HG03095 (cell line): Measurements from ENCODE around the gene ITIH5.
"Not testable (repeated sequence)": the region's sequence is repeated elsewhere in the genome, so short reads cannot be mapped to it uniquely, and the experiment has no call there.

Source experiments
- ATAC-seq: cut with Tn5 transposase; IDR thresholded peaks from one replicate; pipeline ENCODE4 v1.9.1; 2021; ENCODE audit warnings: moderate library complexity; ENCODE audit not compliant: unreplicated experiment

ITIH5 gene

GRCh38 chr10:7689591-7689990 is 22.8 kb upstream of the ITIH5 start:
- no peak for ATAC-seq

DNA sequence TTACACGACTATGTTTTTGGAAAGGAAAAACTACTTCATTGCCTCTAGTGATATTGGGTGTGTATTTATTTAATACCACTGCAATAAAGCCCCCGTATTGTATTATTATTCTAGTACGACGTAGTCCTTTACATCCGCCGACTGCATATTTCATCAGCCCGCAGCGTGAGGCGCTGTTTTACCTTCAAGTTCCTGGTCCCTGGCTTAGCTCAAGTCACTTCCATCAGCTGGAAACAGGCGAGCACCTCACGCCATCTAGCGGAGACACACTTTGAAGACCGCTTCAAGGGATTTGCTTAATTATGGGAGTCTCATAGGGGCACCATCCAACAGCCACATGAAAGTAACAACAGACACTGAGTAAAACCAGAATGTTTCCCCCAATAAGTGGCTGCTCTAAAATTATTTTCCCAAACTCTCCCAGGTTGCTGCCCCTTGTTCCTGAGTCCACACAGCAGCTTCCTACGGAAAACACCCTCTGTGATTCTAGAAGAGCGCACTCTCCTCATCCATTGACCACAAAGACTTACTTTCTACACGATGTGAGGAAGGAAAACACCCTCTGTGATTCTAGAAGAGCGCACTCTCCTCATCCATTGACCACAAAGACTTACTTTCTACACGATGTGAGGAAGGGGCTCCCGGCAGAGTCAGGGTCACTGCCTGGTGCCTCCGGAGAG is 20.6 kb upstream of the ITIH5 start:
- ATAC-seq: peak; percentile 98

- ATAC-seq: no peak
Observed at GRCh38 chr10:7686351-7687171, 19.8 kb upstream of the ITIH5 start.

DNA sequence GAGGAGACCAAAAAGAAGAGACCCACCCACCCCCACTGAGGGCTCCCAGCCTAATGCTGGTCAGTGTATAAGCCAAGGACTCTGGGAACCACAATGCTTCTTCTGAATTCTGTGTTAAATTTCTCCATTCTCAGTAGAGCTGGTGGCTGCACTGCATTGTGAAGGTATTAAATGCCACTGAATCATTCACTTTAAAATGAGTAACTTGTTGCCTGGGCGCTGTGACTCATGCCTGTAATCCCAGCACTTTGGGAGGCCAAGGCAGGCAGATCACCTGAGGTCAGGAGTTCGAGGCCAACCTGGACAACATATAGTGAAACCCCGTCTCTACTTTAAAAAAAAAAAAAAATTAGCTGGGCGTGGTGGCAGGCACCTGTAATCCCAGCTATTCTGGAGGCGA is 13.3 kb upstream of the ITIH5 start:
- ATAC-seq: not testable (repeated sequence)

DNA sequence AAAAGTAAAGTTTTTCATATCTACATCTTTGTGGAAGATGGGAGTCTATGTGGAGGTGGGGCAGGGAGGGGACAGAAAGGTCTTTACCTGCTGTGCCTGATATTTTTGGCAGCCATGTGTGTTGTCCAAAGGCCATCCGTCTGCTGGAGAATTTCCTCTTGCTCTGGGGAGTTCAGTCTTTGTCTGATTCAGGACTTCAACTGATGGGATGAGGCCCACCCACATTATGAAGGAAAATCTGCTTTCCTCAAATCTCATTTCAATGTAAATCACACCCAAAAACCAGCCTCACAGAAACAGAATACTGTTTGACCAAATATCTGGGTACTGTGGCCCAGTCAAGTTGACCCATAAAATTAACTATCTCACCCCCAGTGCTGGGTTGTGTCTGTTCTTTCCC is 12.5 kb upstream of the ITIH5 start:
- ATAC-seq: no peak

DNA sequence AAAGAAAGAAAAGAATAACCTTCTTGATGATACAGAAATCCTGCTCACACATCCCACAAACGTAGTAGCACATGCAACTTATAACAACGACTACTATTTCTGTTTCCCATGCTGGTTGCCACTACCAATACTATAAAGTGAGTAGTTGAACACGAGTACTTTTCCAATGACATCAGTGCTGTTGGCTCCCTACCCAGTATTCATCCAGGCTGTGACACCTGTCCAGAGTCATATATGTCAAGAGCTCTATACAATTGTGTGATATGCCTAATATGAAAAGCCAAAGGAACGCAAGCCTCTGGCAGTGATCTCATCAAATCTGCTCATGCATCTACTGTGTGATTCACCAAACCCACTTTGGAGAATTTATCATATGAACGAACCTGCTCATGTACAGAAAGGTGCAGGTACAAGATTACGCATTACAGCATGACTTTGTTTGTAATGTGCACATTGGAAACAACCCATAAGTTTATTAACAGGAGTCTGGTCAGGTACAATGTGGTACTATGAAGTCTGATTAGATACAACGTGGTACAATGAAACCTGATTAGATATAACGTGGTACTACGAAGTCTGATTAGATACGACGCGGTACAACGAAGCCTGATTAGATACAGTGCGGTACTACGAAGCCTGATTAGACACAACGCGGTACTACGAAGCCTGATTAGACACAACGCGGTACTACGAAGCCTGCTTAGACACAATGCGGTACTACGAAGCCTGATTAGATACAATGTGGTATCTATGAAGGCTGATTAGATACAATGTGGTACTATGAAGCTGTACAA is 5.8 kb upstream of the ITIH5 start:
- no peak for ATAC-seq

DNA sequence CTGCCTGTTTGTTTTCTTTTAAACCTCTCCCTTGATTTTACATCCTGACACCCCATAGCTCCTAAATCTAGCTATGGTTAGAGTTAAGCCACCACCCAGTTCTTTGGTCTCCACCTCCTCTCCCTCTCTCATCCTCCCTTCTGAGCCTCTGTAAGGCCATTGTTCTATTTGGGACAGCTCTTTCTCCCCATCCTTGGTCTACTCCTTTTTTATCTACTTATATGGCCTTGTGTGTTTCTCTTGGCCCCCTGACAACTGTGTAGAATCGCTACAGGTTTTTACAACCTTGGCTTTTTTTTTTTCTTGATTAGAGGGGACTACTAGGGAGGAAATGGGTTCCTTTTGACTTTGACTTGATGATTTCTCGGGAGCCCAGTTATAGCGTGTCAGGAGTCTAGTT is 3.4 kb upstream of the ITIH5 start:
- ATAC-seq: no peak

DNA sequence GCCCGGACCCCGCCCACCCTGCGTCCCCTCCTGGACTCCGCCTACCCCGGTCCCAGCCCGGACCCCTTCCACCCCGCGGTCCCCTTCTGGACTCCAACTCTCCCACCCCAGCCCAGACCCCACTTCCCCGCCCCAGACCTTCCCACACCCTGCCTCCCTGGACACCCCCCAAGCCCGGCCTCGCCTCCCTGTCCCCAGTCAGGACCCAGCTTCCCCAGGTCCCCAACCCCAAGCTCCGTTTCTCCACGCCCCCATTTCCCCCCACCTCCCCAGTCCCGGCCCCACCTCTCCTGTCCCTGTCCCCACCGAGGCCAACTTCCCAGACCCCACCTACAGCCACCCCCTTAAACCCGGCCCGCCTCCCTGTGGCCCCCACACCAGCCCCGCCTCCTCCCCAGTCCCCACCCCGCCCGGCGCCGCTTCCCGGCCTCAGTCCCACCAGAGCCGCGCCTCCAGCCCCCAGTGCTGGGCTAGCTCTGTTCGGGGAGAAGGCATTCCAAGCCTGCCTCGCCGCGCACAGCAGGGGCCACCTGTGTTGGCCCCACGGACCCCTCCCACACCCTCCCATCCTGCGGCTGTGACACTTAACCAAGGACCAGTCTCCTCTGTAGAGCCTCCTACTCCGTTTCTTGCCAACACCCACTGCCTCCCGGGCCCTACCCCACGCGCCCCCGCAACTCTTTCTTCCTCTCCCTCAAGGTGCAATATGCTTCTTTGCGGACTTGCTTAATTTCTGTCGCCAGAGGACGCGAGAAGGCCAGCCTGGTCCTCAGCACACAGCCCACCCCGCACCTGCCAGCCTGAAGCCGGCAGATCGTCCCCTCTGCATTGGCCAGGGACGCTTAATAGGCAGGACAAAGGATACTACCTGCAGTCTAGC is 736 bp upstream of the ITIH5 start:
- ATAC-seq: no peak

GRCh38 chr10:7665767-7666166 is 999 bp downstream of the ITIH5 start:
- no peak for ATAC-seq

DNA sequence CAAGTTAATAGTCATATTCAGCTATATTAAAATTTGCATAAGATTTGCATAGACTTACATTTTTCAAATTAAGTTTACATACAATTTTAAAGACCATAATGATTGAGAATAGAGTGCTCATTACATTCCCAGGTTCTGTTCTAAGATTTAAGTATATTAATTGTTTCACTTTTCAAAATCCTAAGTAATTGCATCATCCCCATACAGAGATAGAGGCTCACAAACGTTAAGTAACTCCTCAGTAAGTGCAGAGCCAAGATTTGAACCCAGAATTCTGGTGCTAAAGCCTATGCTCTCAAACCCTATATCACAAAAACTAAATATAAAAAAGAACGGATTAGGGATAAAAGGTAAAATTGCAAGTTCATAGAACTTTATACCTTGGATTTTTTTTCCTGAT is 2.1 kb downstream of the ITIH5 start:
- no peak for ATAC-seq

- ATAC-seq: no peak
Observed at GRCh38 chr10:7662522-7662921, 4.2 kb downstream of the ITIH5 start.

DNA sequence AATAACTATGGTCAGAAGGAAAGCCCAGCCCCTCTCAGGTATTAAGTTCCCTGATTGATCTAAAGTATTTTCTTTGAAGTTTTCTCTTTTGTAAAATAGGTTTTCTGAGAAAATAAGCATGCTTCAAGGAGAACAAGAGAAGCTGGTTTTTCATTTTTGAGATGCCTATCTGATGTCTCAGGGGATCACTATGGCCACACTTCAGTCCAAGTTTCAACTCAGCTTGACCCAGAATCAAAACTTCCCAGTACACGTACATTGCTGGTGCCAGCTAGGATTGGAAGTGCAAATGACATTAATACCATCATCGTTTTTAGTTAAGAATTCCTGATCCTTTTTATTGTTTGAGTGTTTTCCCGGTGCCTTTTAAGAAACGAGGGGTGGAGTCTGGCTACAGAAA is 7.2 kb downstream of the ITIH5 start:
- no peak for ATAC-seq

DNA sequence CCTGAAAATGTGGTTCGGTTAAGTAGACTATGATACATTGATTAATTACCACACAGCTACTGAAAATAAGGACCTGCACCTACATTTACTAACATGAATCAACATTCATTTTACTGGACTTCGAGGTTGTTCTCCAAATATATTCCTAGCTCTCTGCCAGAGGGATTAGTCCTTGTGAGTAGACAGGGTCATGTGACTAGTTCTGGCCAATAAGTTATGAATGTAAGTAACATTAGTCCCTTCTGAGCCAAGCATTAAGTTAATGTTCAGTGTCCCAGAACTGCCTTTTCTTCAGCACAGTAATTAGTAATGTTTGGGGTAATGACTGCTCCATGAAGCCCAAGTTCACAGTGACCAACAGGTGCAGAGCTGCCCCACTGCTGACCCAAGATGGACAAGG is 9.2 kb downstream of the ITIH5 start:
- no peak for ATAC-seq

- not testable (repeated sequence) for ATAC-seq
Observed at GRCh38 chr10:7657079-7657478, 9.7 kb downstream of the ITIH5 start.

GRCh38 chr10:7651853-7652470 is 14.8 kb downstream of the ITIH5 start:
- no peak for ATAC-seq

DNA sequence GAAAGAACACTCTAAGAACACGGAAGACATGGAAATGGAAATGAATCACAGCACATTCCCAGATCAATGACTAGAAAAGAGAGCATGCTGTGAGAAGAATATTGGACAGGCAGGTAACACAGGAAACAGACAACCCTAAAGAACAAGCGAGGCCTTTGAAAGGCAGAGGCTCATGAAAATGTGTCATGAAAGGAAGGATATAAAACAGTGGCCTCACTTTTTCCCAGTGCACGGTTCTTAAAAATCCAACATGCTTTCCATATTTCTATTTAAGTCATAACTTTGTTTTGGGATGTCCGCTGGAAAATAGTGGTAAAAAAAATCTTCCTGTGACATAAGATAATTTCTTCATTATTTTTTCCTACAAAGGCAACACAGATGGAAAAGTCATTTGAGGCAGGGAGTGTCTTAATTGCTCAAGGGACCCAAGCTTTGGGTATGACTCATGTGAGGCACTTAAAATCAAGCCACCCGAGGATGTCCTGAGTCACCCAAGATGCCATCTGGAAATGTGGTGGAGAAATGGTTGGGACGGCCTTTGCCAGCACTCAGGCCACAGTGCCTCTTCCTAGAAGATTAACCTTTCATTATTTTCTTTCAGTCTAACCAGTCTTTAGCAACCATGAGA is 17.0 kb downstream of the ITIH5 start:
- no peak for ATAC-seq

GRCh38 chr10:7647062-7647664 is 19.6 kb downstream of the ITIH5 start:
- no peak for ATAC-seq

DNA sequence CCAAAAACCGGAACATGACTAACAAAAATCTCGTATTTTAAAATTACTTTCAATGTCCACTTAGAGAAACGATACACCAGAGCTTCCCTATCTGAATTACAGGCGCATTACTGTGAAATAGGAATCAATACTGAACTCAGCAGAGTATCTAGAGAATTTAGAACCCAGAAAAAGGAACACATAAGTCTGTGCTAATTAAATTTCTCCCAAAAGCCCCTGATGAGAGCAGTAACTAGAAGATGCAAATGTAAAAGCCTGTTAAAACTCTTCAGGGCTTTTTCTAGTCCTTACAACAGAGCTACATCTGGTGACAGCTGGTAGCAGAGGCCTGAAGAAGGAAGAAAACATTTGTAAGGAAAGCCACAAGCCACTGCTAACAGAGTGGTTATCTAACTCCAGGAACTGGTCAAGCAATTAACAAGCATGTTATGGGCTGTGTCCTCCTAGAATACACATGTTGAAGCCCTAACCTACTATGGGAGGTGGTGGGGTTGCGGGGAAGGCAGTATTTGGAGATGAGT is 24.2 kb downstream of the ITIH5 start:
- no peak for ATAC-seq

- ATAC-seq: no peak
Observed at GRCh38 chr10:7635408-7636125, 31.2 kb downstream of the ITIH5 start.
